ENCODE measurements around the gene ISM2. TPM values are rescaled to one million over a fixed set of nuclear protein-coding genes. Genes with fewer than 3 reads are reported as not detected.

ISM2 gene
- total and polyA plus RNA-seq, 2 of the 13 experiments (the other 11 are each of a cell fraction or from before 2014, with no cell fraction given): 1.8 to 40.7 TPM

DNA sequence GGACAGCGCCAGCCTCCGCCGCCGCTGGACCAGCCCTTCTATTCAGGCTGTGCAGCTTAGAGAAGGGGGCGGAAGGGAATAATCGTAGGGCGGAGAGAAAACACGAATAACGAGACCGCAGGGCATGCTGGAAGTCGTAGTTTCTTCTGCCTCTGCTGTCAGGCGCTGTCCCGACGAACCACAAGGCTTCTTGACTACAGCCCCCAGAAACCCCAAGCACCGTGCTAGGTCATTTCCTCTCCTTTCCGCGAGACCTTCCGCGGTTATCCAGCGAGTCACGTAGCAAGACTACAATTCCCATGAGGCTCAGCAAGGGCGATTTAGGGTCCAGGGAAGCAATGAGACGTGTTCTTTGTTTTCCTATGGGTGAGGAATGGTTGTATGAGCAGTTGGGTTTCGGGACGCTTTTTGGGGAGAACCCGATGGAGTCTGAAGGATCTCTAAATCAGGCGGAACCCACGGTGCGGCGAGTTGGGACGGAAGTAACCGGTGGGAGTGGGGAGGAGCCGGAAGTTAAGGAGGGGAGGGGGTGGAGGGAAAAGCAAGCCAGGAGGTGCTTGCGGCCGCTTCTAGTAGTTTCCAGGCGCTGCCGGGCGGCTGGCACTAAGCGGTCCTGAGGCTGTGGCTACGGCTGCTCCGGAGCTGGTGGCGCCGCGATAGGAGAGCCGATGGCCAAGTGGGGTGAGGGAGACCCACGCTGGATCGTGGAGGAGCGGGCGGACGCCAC, 40.9 kb downstream of the ISM2 start, which contains the start of the genes AHSA1 and VIPAS39 (continued):
- TF ChIP-seq ZNF619 (CRISPR knock-in tag; IDR thresholded peaks at IDR 0.05) (0 out of 2 replicates have a peak, but pooled peaks have one; percentile 6), REPIN1 (CRISPR knock-in tag; IDR thresholded peaks at IDR 0.05; ENCODE audit: borderline replicate concordance, low read depth) (peak; percentile 74; the same call in 1 of the 2 replicates), RBM39 (IDR thresholded peaks at IDR 0.05; ENCODE audit: low read depth, low read length, poor library complexity, severe bottlenecking) (peak; percentile 43), GABPB1 (CRISPR knock-in tag; IDR thresholded peaks at IDR 0.05) (peak; percentile 96), SETDB1 (CRISPR knock-in tag; IDR thresholded peaks at IDR 0.05; ENCODE audit: borderline replicate concordance) (no peak), ZNF777 (CRISPR knock-in tag; IDR thresholded peaks at IDR 0.05) (0 out of 2 replicates have a peak, but pooled peaks have one; percentile 7), HMG20B (CRISPR knock-in tag; conservative IDR thresholded peaks at IDR 0.05) (no peak), ZNF614 (CRISPR knock-in tag; IDR thresholded peaks at IDR 0.05; ENCODE audit: borderline replicate concordance) (0 out of 2 replicates have a peak, but pooled peaks have one; percentile 19), SATB2 (CRISPR knock-in tag; IDR thresholded peaks at IDR 0.05) (no peak), HNRNPLL (IDR thresholded peaks at IDR 0.05; ENCODE audit: low read depth, low read length, poor library complexity, severe bottlenecking) (peak; percentile 60)
- TF ChIP-seq, protein P1, sequence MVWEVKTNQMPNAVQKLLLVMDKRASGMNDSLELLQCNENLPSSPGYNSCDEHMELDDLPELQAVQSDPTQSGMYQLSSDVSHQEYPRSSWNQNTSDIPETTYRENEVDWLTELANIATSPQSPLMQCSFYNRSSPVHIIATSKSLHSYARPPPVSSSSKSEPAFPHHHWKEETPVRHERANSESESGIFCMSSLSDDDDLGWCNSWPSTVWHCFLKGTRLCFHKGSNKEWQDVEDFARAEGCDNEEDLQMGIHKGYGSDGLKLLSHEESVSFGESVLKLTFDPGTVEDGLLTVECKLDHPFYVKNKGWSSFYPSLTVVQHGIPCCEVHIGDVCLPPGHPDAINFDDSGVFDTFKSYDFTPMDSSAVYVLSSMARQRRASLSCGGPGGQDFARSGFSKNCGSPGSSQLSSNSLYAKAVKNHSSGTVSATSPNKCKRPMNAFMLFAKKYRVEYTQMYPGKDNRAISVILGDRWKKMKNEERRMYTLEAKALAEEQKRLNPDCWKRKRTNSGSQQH (CRISPR knock-in tag; IDR thresholded peaks at IDR 0.05; ENCODE audit: low read depth): peak; percentile 36; the same call in 1 of the 2 replicates
- TF ChIP-seq, protein P2, sequence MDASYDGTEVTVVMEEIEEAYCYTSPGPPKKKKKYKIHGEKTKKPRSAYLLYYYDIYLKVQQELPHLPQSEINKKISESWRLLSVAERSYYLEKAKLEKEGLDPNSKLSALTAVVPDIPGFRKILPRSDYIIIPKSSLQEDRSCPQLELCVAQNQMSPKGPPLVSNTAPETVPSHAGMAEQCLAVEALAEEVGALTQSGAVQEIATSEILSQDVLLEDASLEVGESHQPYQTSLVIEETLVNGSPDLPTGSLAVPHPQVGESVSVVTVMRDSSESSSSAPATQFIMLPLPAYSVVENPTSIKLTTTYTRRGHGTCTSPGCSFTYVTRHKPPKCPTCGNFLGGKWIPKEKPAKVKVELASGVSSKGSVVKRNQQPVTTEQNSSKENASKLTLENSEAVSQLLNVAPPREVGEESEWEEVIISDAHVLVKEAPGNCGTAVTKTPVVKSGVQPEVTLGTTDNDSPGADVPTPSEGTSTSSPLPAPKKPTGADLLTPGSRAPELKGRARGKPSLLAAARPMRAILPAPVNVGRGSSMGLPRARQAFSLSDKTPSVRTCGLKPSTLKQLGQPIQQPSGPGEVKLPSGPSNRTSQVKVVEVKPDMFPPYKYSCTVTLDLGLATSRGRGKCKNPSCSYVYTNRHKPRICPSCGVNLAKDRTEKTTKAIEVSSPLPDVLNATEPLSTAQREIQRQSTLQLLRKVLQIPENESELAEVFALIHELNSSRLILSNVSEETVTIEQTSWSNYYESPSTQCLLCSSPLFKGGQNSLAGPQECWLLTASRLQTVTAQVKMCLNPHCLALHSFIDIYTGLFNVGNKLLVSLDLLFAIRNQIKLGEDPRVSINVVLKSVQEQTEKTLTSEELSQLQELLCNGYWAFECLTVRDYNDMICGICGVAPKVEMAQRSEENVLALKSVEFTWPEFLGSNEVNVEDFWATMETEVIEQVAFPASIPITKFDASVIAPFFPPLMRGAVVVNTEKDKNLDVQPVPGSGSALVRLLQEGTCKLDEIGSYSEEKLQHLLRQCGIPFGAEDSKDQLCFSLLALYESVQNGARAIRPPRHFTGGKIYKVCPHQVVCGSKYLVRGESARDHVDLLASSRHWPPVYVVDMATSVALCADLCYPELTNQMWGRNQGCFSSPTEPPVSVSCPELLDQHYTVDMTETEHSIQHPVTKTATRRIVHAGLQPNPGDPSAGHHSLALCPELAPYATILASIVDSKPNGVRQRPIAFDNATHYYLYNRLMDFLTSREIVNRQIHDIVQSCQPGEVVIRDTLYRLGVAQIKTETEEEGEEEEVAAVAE (CRISPR knock-in tag; IDR thresholded peaks at IDR 0.05; ENCODE audit: borderline replicate concordance): peak; percentile 16; the same call in 1 of the 2 replicates

Data from HepG2 (cell line).